ENCODE measurements around the gene SNRPA.

SNRPA gene

GRCh38 chr19:40750874-40751537 is at the start of gene SNRPA:
SNRPA (plus strand) TSS chr19:40751203; CDS start chr19:40751409, 206 bp downstream.
- DNase-seq (ENCODE audit: low read depth in 3 of 3) = peak; percentile 90 to 97 (median 94)

GRCh38 chr19:40701758-40702157 is 49.2 kb upstream of the SNRPA start:
- no peak for DNase-seq (ENCODE audit: low read depth in 3 of 3)

GRCh38 chr19:40702337-40703012 is 48.5 kb upstream of the SNRPA start:
- DNase-seq (ENCODE audit: low read depth in 3 of 3) = no peak

- DNase-seq (ENCODE audit: low read depth in 3 of 3) = no peak
Observed at GRCh38 chr19:40703029-40703755, 47.8 kb upstream of the SNRPA start.

- no peak for DNase-seq (ENCODE audit: low read depth in 3 of 3)
Observed at GRCh38 chr19:40704491-40705361, 46.3 kb upstream of the SNRPA start.

GRCh38 chr19:40705362-40705651 is 45.7 kb upstream of the SNRPA start:
- no peak for DNase-seq (ENCODE audit: low read depth in 3 of 3)

- DNase-seq (ENCODE audit: low read depth in 3 of 3) = no peak
Observed at GRCh38 chr19:40705950-40706619, 44.9 kb upstream of the SNRPA start.

- DNase-seq (ENCODE audit: low read depth in 3 of 3) = no peak
Observed at GRCh38 chr19:40707615-40708014, 43.4 kb upstream of the SNRPA start.

- DNase-seq (ENCODE audit: low read depth in 3 of 3) = no peak
Observed at GRCh38 chr19:40709817-40710216, 41.2 kb upstream of the SNRPA start.

- no peak for DNase-seq (ENCODE audit: low read depth in 3 of 3)
Observed at GRCh38 chr19:40713939-40714338, 37.1 kb upstream of the SNRPA start.

GRCh38 chr19:40714441-40715299 is 36.3 kb upstream of the SNRPA start:
- DNase-seq (ENCODE audit: low read depth in 3 of 3) = peak; percentile 84 to 93 (median 88)

GRCh38 chr19:40716031-40716481 is 34.9 kb upstream of the SNRPA start:
- peak; percentile 49 to 62 (median 57) for DNase-seq (ENCODE audit: low read depth in 3 of 3)

- DNase-seq (ENCODE audit: low read depth in 3 of 3) = peak; percentile 99 to 100 (median 100)
Observed at GRCh38 chr19:40716482-40717324, 34.3 kb upstream of the SNRPA start, which contains the start of the genes COQ8B and ITPKC. COQ8B (minus strand) TSS chr19:40716886; CDS start chr19:40714632, 2,254 bp downstream. ITPKC (plus strand) TSS chr19:40717112; CDS start chr19:40717136, 24 bp downstream.

- no peak for DNase-seq (ENCODE audit: low read depth in 3 of 3)
Observed at GRCh38 chr19:40717325-40717879, 33.6 kb upstream of the SNRPA start.

- DNase-seq (ENCODE audit: low read depth in 3 of 3) = no peak
Observed at GRCh38 chr19:40717880-40718773, 32.9 kb upstream of the SNRPA start.

GRCh38 chr19:40718774-40719391 is 32.1 kb upstream of the SNRPA start:
- DNase-seq (ENCODE audit: low read depth in 3 of 3) = no peak

GRCh38 chr19:40719414-40719894 is 31.5 kb upstream of the SNRPA start:
- DNase-seq (ENCODE audit: low read depth in 3 of 3) = no peak
